Activated CD4-positive, CD25-positive, alpha-beta regulatory T cell treated with anti-CD3 and anti-CD28 coated beads, Interleukin-2, amount 50 U/mL, for 16 hours (primary cell): ENCODE results near the gene TRMT13.
"Not testable (repeated sequence)": the region's sequence is repeated elsewhere in the genome, so short reads cannot be mapped to it uniquely, and the experiment has no call there.

ENCODE experiments used
- DNase-seq: peaks from one replicate; pipeline ENCODE4 v3.0.0-alpha.2; 2020; ENCODE audit warnings: low read depth, low spot score

Gene TRMT13

GRCh38 chr1:100164216-100164615, 31.3 kb downstream of the TRMT13 start:
- DNase-seq: no peak

GRCh38 chr1:100164702-100165101, 31.7 kb downstream of the TRMT13 start:
- DNase-seq: no peak

GRCh38 chr1:100168051-100168450, 35.1 kb downstream of the TRMT13 start:
- DNase-seq: no peak

DNA sequence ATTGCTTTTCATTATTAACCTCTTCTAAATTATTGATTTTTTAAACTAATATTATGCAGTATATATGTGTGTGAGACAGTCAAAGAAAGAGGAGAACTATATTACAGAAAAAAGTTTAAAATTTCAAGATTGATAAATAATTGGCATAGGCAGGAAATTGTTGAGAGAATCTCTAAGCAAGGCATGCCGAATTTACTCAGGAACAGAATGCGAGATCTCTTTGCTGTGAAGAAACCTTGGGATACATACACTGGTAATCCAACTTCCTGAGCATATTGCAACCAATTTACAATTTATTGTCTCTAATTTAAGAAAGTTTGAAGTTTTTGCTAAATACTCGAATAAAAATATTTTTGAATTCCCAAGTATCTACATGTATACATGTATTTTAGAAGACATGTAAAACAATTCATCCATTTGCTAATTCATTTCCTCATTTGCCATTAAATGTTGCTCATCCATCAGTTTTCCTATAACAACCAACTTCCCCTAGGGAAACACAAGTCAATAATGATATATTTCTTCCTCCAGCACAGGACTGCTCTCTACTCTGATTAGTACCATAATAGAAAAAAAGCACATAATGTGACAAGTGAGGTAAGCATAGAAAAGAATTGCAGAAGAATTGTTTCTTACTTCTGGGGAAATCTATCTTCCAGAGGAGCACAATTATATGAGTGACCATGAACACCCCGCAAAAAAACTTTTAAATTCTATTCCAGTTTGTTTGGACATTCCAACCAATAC, 44.5 kb downstream of the TRMT13 start:
- no peak for DNase-seq

DNA sequence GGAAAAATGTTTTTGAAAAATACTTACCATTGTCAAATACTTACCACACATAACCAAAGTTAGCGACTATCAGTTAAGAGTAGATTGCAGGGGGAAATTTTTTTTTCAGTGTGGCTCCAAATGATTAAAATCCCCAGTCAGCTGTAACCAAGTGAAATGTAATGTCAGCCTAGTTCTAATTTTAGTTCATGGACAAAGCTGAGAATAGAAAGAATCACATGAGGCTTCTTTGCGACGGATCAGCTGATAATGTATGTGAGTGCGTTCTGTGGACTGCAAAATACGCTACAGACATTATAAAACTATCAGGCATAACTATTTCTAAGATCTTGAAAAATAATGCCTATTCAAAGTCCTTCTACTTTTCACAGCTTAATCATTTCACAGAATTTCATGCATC, 45.1 kb downstream of the TRMT13 start, which contains the start of gene LRRC39:
Gene LRRC39, minus strand, starts transcription at position 166 of the 400 bp plus-strand sequence. CDS start 9,740 bp downstream, outside the sequence.
- no peak for DNase-seq

DNA sequence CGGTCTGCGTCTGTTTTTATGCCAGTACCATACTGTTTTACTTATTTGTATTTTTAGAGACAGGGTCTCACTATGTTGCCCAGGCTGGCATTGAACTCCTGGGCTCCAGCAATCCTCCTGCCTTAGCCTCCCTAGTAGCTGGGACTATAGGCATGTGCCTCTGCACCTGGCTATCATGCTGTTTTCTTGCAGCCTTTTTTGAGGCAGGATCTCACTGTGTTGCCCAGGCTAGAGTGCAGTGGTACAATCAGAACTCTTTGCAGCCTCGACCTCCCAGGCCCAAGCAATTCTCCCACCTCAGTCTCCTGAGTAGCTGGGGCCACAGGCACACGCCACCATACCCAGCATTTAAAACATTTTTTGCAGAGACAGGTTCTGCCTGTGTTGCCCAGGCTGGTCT, 50.4 kb downstream of the TRMT13 start:
- no peak for DNase-seq

- no peak for DNase-seq
Observed at GRCh38 chr1:100184536-100184935, 51.6 kb downstream of the TRMT13 start.

- no peak for DNase-seq
Observed at GRCh38 chr1:100187912-100188311, 54.9 kb downstream of the TRMT13 start.

- DNase-seq: no peak
Observed at GRCh38 chr1:100188617-100189016, 55.7 kb downstream of the TRMT13 start.

DNA sequence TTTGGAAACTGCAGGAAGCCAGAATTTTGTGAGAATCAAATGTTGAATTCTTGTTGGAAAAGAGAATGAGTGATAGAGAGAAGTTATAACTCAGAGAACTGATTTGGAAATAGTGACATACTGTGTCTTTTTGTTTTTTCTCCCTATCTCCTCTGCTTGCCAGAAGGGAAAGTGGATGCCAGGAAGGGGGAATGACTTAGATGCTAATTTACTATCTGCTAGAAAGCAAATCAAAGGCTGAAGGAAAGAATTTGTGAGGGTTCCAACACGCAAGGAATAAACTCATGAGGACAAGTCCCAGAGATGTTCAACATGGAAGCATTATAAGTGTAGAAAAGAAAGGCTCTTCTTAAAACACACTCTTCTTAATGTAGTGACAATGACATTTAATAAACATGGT, 65.6 kb downstream of the TRMT13 start:
- no peak for DNase-seq

DNA sequence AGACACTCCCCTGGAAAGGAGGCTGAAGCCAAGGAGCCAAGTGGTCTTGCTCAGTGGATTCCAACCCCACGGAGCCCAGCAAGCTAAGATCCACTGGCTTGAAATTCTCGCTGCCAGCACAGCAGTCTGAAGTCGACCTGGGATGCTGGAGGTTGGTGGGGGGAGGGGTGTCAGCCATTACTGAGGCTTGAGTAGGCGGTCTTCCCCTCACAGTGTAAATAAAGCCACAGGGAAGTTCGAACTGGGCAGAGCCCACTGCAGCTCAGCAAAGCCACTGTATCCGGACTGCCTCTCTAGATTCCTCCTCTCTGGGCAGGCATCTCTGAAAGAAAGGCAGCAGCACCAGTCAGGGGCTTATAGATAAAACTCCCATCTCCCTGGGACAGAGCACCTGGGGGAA, 67.1 kb downstream of the TRMT13 start:
- DNase-seq: not testable (repeated sequence)
